Effector memory CD8-positive, alpha-beta T cell (primary cell): ENCODE data around the gene MAGEC3.
"Not testable (repeated sequence)": the region's sequence is repeated elsewhere in the genome, so short reads cannot be mapped to it uniquely, and the experiment has no call there.

Source experiments
- ATAC-seq: fragments of 150-1000 bp; cut with Tn5 transposase; replicated peaks from 2 replicates; pipeline ENCODE4 v1.10.0; 2021; ENCODE audit warnings: mild to moderate bottlenecking, moderate library complexity
- DNase-seq, 3 experiments: peaks; one replicate each; pipeline ENCODE4 v3.0.0; 2021
- H3K27ac Mint-ChIP-seq, 2 donors: one replicate each; pipeline ENCODE4 v1.8.0; 2022; ENCODE audit warnings: mild to moderate bottlenecking in 2 of 2, mixed read lengths in 2 of 2, moderate library complexity in 2 of 2
- H3K27me3 Mint-ChIP-seq, 2 donors: one replicate each; pipeline ENCODE4 v1.8.0; 2022; ENCODE audit warnings: mixed read lengths in 2 of 2
- H3K36me3 Mint-ChIP-seq: one replicate; pipeline ENCODE4 v1.8.0; 2022; ENCODE audit warnings: mild to moderate bottlenecking, moderate library complexity, mixed read lengths; ENCODE audit not compliant: insufficient read depth
- H3K4me1 Mint-ChIP-seq, 2 donors: one replicate each; pipeline ENCODE4 v1.8.0; 2022; ENCODE audit warnings: low read depth in 2 of 2, mixed read lengths in 2 of 2
- H3K4me3 Mint-ChIP-seq, 2 donors: one replicate each; pipeline ENCODE4 v1.8.0; 2022; ENCODE audit warnings: mild to moderate bottlenecking in 2 of 2, mixed read lengths in 2 of 2, moderate library complexity in 2 of 2
- H3K9me3 Mint-ChIP-seq, 2 donors: one replicate each; pipeline ENCODE4 v1.8.0; 2022; ENCODE audit warnings: mixed read lengths in 2 of 2
- total RNA-seq, 9 experiments: gene quantifications; one replicate each; lab custom pipeline; 2026; lab: John Stamatoyannopoulos, UW

The MAGEC3 gene
- total RNA-seq, result 0 reads per million in 9 experiments

- H3K4me3 Mint-ChIP-seq, result no peak within 1 kb of the TSS
- H3K4me1 Mint-ChIP-seq, result no peaks in the 10 kb centered on the region
- H3K27me3 Mint-ChIP-seq, result no peaks in the 10 kb centered on the region
- DNase-seq, result no peak
- no peaks in the 10 kb centered on the region for H3K36me3 Mint-ChIP-seq
- no peak within 1 kb of the TSS for H3K27ac Mint-ChIP-seq
- no peak for ATAC-seq
- no peaks in the 10 kb centered on the region for H3K9me3 Mint-ChIP-seq
These were observed at the start of gene MAGEC3 for GRCh38 chrX:141838016-141838415. MAGEC3 (plus strand) TSS chrX:141838316; CDS start chrX:141838316, 0 bp downstream.

- Mint-ChIP-seq H3K4me1 (no peaks in the 10 kb centered on the region), H3K9me3 (peaks cover 3 to 7% of the 10 kb centered on the region in 2 donors), H3K27ac (no peak overlapping the region), H3K36me3 (no peaks in the 10 kb centered on the region), H3K4me3 (no peak overlapping the region), H3K27me3 (no peaks in the 10 kb centered on the region)
- DNase-seq, result no peak
- no peak for ATAC-seq
These were observed 46.3 kb upstream of the MAGEC3 start for GRCh38 chrX:141791856-141792255.

GRCh38 chrX:141811438-141811837, 26.7 kb upstream of the MAGEC3 start:
- no peak overlapping the region for H3K27ac Mint-ChIP-seq

GRCh38 chrX:141814213-141814857, 23.8 kb upstream of the MAGEC3 start:
- no peaks in the 10 kb centered on the region for H3K27me3 Mint-ChIP-seq

More at GRCh38 chrX:141811438-141811837, 26.7 kb upstream of the MAGEC3 start:
- no peaks in the 10 kb centered on the region for H3K4me1 Mint-ChIP-seq
- H3K36me3 Mint-ChIP-seq, result no peaks in the 10 kb centered on the region
- ATAC-seq (no peak), DNase-seq (no peak)
- H3K27me3 Mint-ChIP-seq, result no peaks in the 10 kb centered on the region
- H3K4me3 Mint-ChIP-seq, result no peak overlapping the region
- H3K9me3 Mint-ChIP-seq, result peaks cover 0 to 2% of the 10 kb centered on the region in 2 donors

GRCh38 chrX:141815904-141816303, 22.2 kb upstream of the MAGEC3 start:
- Mint-ChIP-seq H3K4me1 (no peaks in the 10 kb centered on the region), H3K4me3 (no peak overlapping the region), H3K27me3 (no peaks in the 10 kb centered on the region), H3K9me3 (peaks cover 0 to 2% of the 10 kb centered on the region in 2 donors), H3K27ac (no peak overlapping the region), H3K36me3 (no peaks in the 10 kb centered on the region)
- ATAC-seq, result no peak
- no peak for DNase-seq

More at GRCh38 chrX:141814213-141814857, 23.8 kb upstream of the MAGEC3 start:
- DNase-seq (no peak), ATAC-seq (no peak)
- no peak overlapping the region for H3K27ac Mint-ChIP-seq
- peaks cover 0 to 2% of the 10 kb centered on the region in 2 donors for H3K9me3 Mint-ChIP-seq
- H3K36me3 Mint-ChIP-seq, result no peaks in the 10 kb centered on the region
- H3K4me1 Mint-ChIP-seq, result no peaks in the 10 kb centered on the region
- H3K4me3 Mint-ChIP-seq, result no peak overlapping the region

- no peak overlapping the region for H3K4me3 Mint-ChIP-seq
- no peaks in the 10 kb centered on the region for H3K36me3 Mint-ChIP-seq
- no peak for ATAC-seq
- no peak for DNase-seq
- H3K27ac Mint-ChIP-seq, result no peak overlapping the region
- no peaks in the 10 kb centered on the region for H3K4me1 Mint-ChIP-seq
- H3K9me3 Mint-ChIP-seq, result peaks cover 6 to 8% of the 10 kb centered on the region in 2 donors
- H3K27me3 Mint-ChIP-seq, result no peaks in the 10 kb centered on the region
These were observed 5.9 kb upstream of the MAGEC3 start for GRCh38 chrX:141832247-141832646.

GRCh38 chrX:141839856-141840255, 1.7 kb downstream of the MAGEC3 start:
- H3K9me3 Mint-ChIP-seq, result peaks cover 0 to 2% of the 10 kb centered on the region in 2 donors
- H3K36me3 Mint-ChIP-seq, result no peaks in the 10 kb centered on the region

GRCh38 chrX:141857479-141857878, 19.4 kb downstream of the MAGEC3 start:
- no peaks in the 10 kb centered on the region for H3K36me3 Mint-ChIP-seq
- no peak overlapping the region for H3K27ac Mint-ChIP-seq
- H3K4me3 Mint-ChIP-seq, result no peak overlapping the region
- no peaks in the 10 kb centered on the region for H3K4me1 Mint-ChIP-seq
- ATAC-seq, result no peak
- no peaks in the 10 kb centered on the region for H3K27me3 Mint-ChIP-seq
- peaks cover 6 to 9% of the 10 kb centered on the region in 2 donors for H3K9me3 Mint-ChIP-seq
- DNase-seq, result no peak

More at GRCh38 chrX:141839856-141840255, 1.7 kb downstream of the MAGEC3 start:
- no peak overlapping the region for H3K4me3 Mint-ChIP-seq
- no peaks in the 10 kb centered on the region for H3K4me1 Mint-ChIP-seq
- ATAC-seq (no peak), DNase-seq (no peak)
- no peaks in the 10 kb centered on the region for H3K27me3 Mint-ChIP-seq
- no peak overlapping the region for H3K27ac Mint-ChIP-seq

GRCh38 chrX:141879616-141880015, 41.5 kb downstream of the MAGEC3 start:
- Mint-ChIP-seq H3K4me3 (no peak overlapping the region), H3K4me1 (no peaks in the 10 kb centered on the region), H3K27me3 (no peaks in the 10 kb centered on the region), H3K36me3 (no peaks in the 10 kb centered on the region), H3K9me3 (no peaks in the 10 kb centered on the region), H3K27ac (no peak overlapping the region)
- no peak for ATAC-seq
- no peak for DNase-seq

GRCh38 chrX:141888811-141889210, 50.7 kb downstream of the MAGEC3 start:
- not testable (repeated sequence) for H3K36me3 Mint-ChIP-seq, H3K27ac Mint-ChIP-seq, H3K27me3 Mint-ChIP-seq, ATAC-seq, DNase-seq, H3K9me3 Mint-ChIP-seq, H3K4me1 Mint-ChIP-seq, H3K4me3 Mint-ChIP-seq

GRCh38 chrX:141894733-141895132, 56.6 kb downstream of the MAGEC3 start:
- Mint-ChIP-seq H3K27me3 (no peaks in the 10 kb centered on the region), H3K27ac (no peak overlapping the region), H3K36me3 (no peaks in the 10 kb centered on the region), H3K4me3 (no peak overlapping the region), H3K4me1 (no peaks in the 10 kb centered on the region), H3K9me3 (no peaks in the 10 kb centered on the region)
- DNase-seq (no peak), ATAC-seq (no peak)

- Mint-ChIP-seq H3K4me1 (no peaks in the 10 kb centered on the region), H3K9me3 (no peaks in the 10 kb centered on the region), H3K27me3 (no peaks in the 10 kb centered on the region), H3K4me3 (no peak overlapping the region), H3K36me3 (no peaks in the 10 kb centered on the region), H3K27ac (no peak overlapping the region)
- ATAC-seq (no peak), DNase-seq (no peak)
These were observed 59.6 kb downstream of the MAGEC3 start for GRCh38 chrX:141897690-141898089.

- H3K4me3 Mint-ChIP-seq, result no peak overlapping the region
- no peak overlapping the region for H3K27ac Mint-ChIP-seq
- H3K9me3 Mint-ChIP-seq, result peaks cover under 1 to 20% of the 10 kb centered on the region in 2 donors
- DNase-seq, result no peak
- no peak for ATAC-seq
- no peaks in the 10 kb centered on the region for H3K4me1 Mint-ChIP-seq
- no peaks in the 10 kb centered on the region for H3K27me3 Mint-ChIP-seq
- H3K36me3 Mint-ChIP-seq, result no peaks in the 10 kb centered on the region
These were observed 64.2 kb downstream of the MAGEC3 start for GRCh38 chrX:141902366-141902765.

- ATAC-seq, result no peak
- Mint-ChIP-seq H3K9me3 (peaks cover 2 to 26% of the 10 kb centered on the region in 2 donors), H3K36me3 (no peaks in the 10 kb centered on the region), H3K4me1 (no peaks in the 10 kb centered on the region), H3K27me3 (no peaks in the 10 kb centered on the region), H3K4me3 (no peak within 1 kb of the TSS), H3K27ac (no peak within 1 kb of the TSS)
- DNase-seq, result no peak
These were observed 65.5 kb downstream of the MAGEC3 start, which contains the start of gene MAGEC1 for GRCh38 chrX:141903400-141904155. MAGEC1 (plus strand) TSS chrX:141903894; CDS start chrX:141905073, 1,179 bp downstream.
